ENCODE data around the gene ACAN. TPM values are rescaled to one million over a fixed set of nuclear protein-coding genes. Genes with fewer than 3 reads are reported as not detected.

ACAN gene
- total RNA-seq, 2 experiments from 2014 or later, result not detected

DNA sequence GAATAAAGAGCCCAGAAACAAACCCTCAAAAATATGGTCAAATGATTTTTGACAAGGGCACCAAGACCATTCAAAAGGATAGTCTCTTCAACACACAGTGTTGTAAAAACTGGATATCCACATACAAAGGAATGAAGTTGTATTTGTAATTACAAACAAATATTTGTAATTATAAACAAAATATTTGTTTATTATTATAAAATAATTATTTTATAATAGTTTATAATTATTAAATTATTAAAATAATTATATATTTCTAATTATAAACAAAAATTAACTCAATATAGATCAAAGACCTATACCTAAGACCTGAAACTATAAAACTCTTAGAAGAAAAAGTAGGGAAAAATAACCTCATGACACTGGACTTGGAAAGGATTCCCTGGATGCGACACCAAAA lies 23.3 kb upstream of the ACAN start:
- peaks cover 31% of the 10 kb centered on the region for H3K27me3 Mint-ChIP-seq
- POLR2A ChIA-PET, result no interaction called here
- H3K36me3 Mint-ChIP-seq (ENCODE audit: low read depth), result no peaks in the 10 kb centered on the region
- DNase-seq, result no peak
- no peak for TF ChIP-seq CTCF (IDR thresholded peaks at IDR 0.05)
- H3K9me3 Mint-ChIP-seq, result peaks cover 3% of the 10 kb centered on the region
- no peak overlapping the region for H3K27ac Mint-ChIP-seq
- CTCF ChIA-PET, result no interaction called here
- H3K36me3 ChIP-seq (ENCODE audit: insufficient read depth, low read length), result no peaks in the 10 kb centered on the region
- intact Hi-C loops (cut with DNase I, micrococcal nuclease), result no loop called here
- no peak for ATAC-seq (ENCODE audit: poor library complexity)
- no peak overlapping the region for H3K27ac ChIP-seq (ENCODE audit: low read depth in 1 of 2, low read length in 2 of 2)
- H3K4me3 Mint-ChIP-seq, result no peak overlapping the region
- peaks cover 5 to 7% of the 10 kb centered on the region in 2 experiments for H3K9me3 ChIP-seq (ENCODE audit: control insufficient read depth in 1 of 2, insufficient read depth in 1 of 2, low read length in 2 of 2)
- no peaks in the 10 kb centered on the region for H3K4me1 ChIP-seq (ENCODE audit: insufficient read depth, low read length)
- H3K4me1 Mint-ChIP-seq (ENCODE audit: low read depth), result no peaks in the 10 kb centered on the region
- no peaks in the 10 kb centered on the region for H3K27me3 ChIP-seq (ENCODE audit: control insufficient read depth in 1 of 2, insufficient read depth in 2 of 2, low read length in 2 of 2)
- no peak overlapping the region for H3K4me3 ChIP-seq (ENCODE audit: low read length)

DNA sequence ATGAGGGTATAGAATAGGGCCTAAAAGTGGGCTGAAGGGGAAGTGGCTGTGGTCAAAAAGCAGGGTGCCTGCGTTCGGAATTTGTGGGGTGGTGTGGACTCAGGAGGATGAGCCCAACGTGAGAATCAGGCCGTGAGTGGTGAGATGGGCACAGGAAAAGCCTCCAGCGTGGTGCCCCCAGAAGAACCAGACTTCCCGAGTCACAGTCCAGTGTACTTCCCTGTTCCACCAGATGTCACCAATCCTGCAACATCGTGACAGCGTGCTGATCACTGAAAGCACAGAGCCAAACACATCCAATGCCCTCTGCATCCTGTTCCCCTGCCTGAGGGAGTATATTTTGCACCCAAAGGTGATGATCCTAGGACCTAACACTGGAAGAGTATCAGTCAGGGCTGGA lies 20.8 kb upstream of the ACAN start:
- ATAC-seq (ENCODE audit: poor library complexity) (no peak), DNase-seq (no peak)
- POLR2A ChIA-PET, result no interaction called here
- peaks cover 4% of the 10 kb centered on the region for H3K9me3 Mint-ChIP-seq
- H3K36me3 Mint-ChIP-seq (ENCODE audit: low read depth), result no peaks in the 10 kb centered on the region
- TF ChIP-seq CTCF (IDR thresholded peaks at IDR 0.05), result no peak
- no peaks in the 10 kb centered on the region for H3K4me1 Mint-ChIP-seq (ENCODE audit: low read depth)
- no peak overlapping the region for H3K27ac Mint-ChIP-seq
- H3K4me3 Mint-ChIP-seq, result no peak overlapping the region
- Histone ChIP-seq H3K27ac (ENCODE audit: low read depth in 1 of 2, low read length in 2 of 2) (no peak overlapping the region), H3K4me1 (ENCODE audit: insufficient read depth, low read length) (no peaks in the 10 kb centered on the region), H3K9me3 (ENCODE audit: control insufficient read depth in 1 of 2, insufficient read depth in 1 of 2, low read length in 2 of 2) (no peaks in the 10 kb centered on the region), H3K4me3 (ENCODE audit: low read length) (no peak overlapping the region), H3K27me3 (ENCODE audit: control insufficient read depth in 1 of 2, insufficient read depth in 2 of 2, low read length in 2 of 2) (no peaks in the 10 kb centered on the region), H3K36me3 (ENCODE audit: insufficient read depth, low read length) (no peaks in the 10 kb centered on the region)
- intact Hi-C loops (cut with DNase I, micrococcal nuclease), result no loop called here
- CTCF ChIA-PET, result no interaction called here
- H3K27me3 Mint-ChIP-seq, result peaks cover 26% of the 10 kb centered on the region

GRCh38 chr15:88785217-88785616 lies 18.0 kb upstream of the ACAN start:
- Histone ChIP-seq H3K9me3 (ENCODE audit: control insufficient read depth in 1 of 2, insufficient read depth in 1 of 2, low read length in 2 of 2) (no peaks in the 10 kb centered on the region), H3K4me1 (ENCODE audit: insufficient read depth, low read length) (no peaks in the 10 kb centered on the region), H3K27me3 (ENCODE audit: control insufficient read depth in 1 of 2, insufficient read depth in 2 of 2, low read length in 2 of 2) (no peaks in the 10 kb centered on the region), H3K36me3 (ENCODE audit: insufficient read depth, low read length) (no peaks in the 10 kb centered on the region), H3K27ac (ENCODE audit: low read depth in 1 of 2, low read length in 2 of 2) (no peak overlapping the region), H3K4me3 (ENCODE audit: low read length) (no peak overlapping the region)
- ATAC-seq (ENCODE audit: poor library complexity), result no peak
- ChIA-PET POLR2A (no interaction called here), CTCF (no interaction called here)
- Mint-ChIP-seq H3K4me1 (ENCODE audit: low read depth) (no peaks in the 10 kb centered on the region), H3K9me3 (peaks cover 5% of the 10 kb centered on the region), H3K27ac (no peak overlapping the region), H3K4me3 (no peak overlapping the region), H3K36me3 (ENCODE audit: low read depth) (no peaks in the 10 kb centered on the region), H3K27me3 (peaks cover 12% of the 10 kb centered on the region)
- no peak for TF ChIP-seq CTCF (IDR thresholded peaks at IDR 0.05)
- intact Hi-C loops (cut with DNase I, micrococcal nuclease), result no loop called here
- DNase-seq, result no peak
